ENCODE measurements around the gene UCK1. TPM values are rescaled to one million over a fixed set of nuclear protein-coding genes. Genes with fewer than 3 reads are reported as not detected.

UCK1 gene
- total and polyA plus RNA-seq, 2 of the 8 experiments (the other 6 are each of a cell fraction or from before 2014, with no cell fraction given) = 35.1 to 42.0 TPM

DNA sequence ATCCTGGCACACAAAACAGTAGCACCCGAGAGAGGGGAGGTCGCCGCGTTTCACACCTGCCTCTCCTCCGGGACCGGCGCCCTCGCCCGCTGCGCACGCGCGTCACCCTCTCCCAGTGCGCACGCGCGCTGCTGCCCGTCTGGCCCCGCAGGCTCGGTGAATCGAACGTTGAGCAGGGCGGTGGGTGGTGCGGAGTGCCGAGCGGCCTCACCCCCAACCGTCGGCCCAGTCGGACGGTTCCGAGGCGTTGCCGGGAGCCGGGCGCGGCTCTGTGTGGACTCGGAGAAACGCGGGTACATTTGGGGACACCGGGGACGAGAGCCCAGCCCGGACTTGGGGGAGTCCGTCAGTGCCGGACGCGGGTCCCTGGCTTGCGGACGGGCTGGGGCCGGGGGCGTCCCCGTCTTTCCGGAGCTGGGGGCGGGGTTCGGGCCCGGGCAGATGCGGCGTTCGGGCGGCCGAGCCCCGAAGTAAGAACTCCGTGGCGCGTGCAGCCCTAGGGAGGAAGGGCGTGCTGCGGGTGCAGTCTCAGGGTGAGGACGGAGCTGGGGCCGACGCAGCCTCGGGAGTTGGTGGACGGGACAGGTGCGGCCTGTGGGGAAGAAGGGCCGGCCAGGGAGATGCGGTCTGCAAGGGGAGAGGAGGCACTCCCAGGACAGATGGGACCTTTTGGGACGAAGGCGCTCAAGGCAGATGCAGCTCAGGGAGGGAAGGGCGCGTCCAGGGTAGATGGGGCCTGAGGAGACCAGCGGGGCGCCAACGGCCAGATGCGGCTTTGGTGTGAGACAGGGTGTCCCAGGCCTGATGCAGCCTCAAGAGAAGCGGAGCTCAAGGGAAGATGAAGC lies 28.1 kb downstream of the UCK1 start, which contains the start of gene POMT1 (continued):
- no peak for TF ChIP-seq TCF12 (IDR thresholded peaks at IDR 0.05; ENCODE audit: low read depth, low read length)
- no peak for TF ChIP-seq RNF2 (IDR thresholded peaks at IDR 0.05; ENCODE audit: borderline replicate concordance, low read depth, low read length, missing control alignments, poor library complexity, severe bottlenecking)
- TF ChIP-seq PHF8 (conservative IDR thresholded peaks at IDR 0.05; ENCODE audit: low read depth, low read length) = peak; percentile 58; the same call in 1 of the 2 replicates
- 0 out of 2 replicates have a peak, but pooled peaks have one; percentile 14 for TF ChIP-seq TBP (IDR thresholded peaks at IDR 0.05; ENCODE audit: low read depth, low read length)
- no peak for TF ChIP-seq YY1 (IDR thresholded peaks at IDR 0.05; ENCODE audit: low read depth, low read length)
- TF ChIP-seq BCL11A (IDR thresholded peaks at IDR 0.05; ENCODE audit: low read depth in 2 of 2, low read length in 2 of 2) = no peak

Measured in H1 (cell line).